ENCODE data around the gene SH3PXD2A.

DNA sequence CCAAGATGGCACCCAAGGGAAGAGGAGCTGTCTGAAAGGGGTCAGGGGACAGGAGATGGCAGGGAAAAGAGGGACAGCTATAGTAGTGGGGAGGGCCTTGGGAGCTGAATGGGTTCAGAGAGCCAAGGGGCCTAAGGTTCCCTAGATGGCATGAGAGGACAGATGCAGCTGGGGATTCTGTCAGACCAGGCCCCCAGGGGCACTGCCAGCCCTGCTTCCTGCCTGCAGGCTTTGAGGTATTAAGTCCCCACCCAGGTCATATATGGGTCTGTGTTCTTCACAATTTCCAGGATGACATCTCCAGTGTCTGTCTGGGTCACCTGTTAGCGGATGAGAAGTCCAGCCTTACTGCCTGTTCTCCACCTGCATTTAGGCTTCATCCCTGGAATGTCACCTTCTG lies 305.1 kb downstream of the SH3PXD2A start:
- no peak for TF ChIP-seq POLR2A (IDR thresholded peaks at IDR 0.05)
- TF ChIP-seq, protein P1, sequence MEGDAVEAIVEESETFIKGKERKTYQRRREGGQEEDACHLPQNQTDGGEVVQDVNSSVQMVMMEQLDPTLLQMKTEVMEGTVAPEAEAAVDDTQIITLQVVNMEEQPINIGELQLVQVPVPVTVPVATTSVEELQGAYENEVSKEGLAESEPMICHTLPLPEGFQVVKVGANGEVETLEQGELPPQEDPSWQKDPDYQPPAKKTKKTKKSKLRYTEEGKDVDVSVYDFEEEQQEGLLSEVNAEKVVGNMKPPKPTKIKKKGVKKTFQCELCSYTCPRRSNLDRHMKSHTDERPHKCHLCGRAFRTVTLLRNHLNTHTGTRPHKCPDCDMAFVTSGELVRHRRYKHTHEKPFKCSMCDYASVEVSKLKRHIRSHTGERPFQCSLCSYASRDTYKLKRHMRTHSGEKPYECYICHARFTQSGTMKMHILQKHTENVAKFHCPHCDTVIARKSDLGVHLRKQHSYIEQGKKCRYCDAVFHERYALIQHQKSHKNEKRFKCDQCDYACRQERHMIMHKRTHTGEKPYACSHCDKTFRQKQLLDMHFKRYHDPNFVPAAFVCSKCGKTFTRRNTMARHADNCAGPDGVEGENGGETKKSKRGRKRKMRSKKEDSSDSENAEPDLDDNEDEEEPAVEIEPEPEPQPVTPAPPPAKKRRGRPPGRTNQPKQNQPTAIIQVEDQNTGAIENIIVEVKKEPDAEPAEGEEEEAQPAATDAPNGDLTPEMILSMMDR (IDR thresholded peaks at IDR 0.05) = no peak
